Stomach (tissue), 4 donors: ENCODE results near the gene OR10X1.

Experiments
- CTCF ChIP-seq, 7 experiments: fragments of 450-650 bp in 4 of 7; fragments of 200-600 bp in 3 of 7; sonication (generic) in 3 of 7; IDR thresholded peaks; one replicate each; pipeline ENCODE4 v1.5.1; 2016 to 2019; ENCODE audit warnings: antibody characterized with exemption in 7 of 7, control low read depth in 2 of 7, mild to moderate bottlenecking in 1 of 7
- POLR2A ChIP-seq, 4 donors: fragments of 450-650 bp; IDR thresholded peaks; one replicate each; pipeline ENCODE4 v1.6.1; 2016; ENCODE audit warnings: antibody characterized with exemption in 4 of 4, control low read depth in 2 of 4, mild to moderate bottlenecking in 1 of 4, moderate library complexity in 1 of 4
- POLR2AphosphoS5 ChIP-seq, 3 donors: sonication (generic); formaldehyde crosslinking; IDR thresholded peaks; one replicate each; pipeline ENCODE4 v1.6.1; 2016; ENCODE audit warnings: antibody characterized with exemption in 3 of 3

GRCh38 chr1:158554352-158554751 is 25.3 kb downstream of the OR10X1 start, which contains the start of gene OR6Y1:
- TF ChIP-seq CTCF (IDR thresholded peaks at IDR 0.05) (no peak), POLR2AphosphoS5 (IDR thresholded peaks at IDR 0.05) (no peak), POLR2A (IDR thresholded peaks at IDR 0.05) (no peak)
